ENCODE data around the gene AREG. TPM values are rescaled to one million over a fixed set of nuclear protein-coding genes. Genes with fewer than 3 reads are reported as not detected.

The AREG gene
- total and polyA plus RNA-seq, 9 of the 15 experiments (the other 6 are each of a cell fraction or from before 2014, with no cell fraction given): 1.4 to 7.7 (median 5.4) TPM

DNA sequence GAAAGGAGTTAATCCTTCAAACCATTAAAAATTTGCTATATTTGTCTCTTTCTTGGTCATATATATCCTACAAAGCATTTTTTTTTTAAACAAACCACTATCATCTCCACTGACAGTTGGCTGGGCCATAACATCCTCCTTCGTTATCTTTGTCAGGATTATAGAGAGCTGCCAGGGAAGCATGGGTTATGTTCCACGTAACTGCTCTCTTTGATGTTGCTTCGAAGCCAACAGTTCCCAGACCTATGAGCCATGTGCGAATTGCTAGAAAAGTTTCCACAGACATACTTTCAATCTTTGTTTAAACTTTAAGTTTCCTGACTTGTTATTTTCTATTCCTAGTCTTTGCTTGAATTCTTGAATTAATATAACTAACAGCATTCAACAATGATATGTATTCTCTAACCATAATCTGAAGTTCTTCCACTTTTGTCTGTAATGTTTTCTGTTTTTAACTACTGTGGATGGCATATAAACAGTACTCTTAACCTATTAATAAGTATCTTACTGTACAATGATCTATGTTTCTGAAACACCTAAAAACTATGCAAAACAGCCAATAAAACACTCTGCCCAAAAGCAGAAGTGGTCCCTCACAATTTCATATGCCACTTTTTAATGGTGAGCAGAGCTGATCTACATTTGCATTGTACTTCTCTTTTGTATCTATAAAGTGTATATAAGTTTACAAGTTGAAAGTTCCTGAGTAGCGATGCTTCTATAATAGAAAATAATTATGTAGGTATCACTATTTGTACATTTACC, 42.1 kb upstream of the AREG start:
- 27% methylated on average over 5 of the region's 5 CpGs for WGBS (ENCODE audit: insufficient coverage, low coverage, missing lambda C conversion rate)
- DNase-seq (ENCODE audit: extremely low read depth in 1 of 4, low spot score in 3 of 4): peak in 1 of 4 experiments; percentile 45
- intact Hi-C loops (cut with micrococcal nuclease) (no loop called here), in situ Hi-C loops (cut with MboI) (no loop called here)
- Histone ChIP-seq H3K27ac (ENCODE audit: extremely low read depth, low read depth, low read length) (no peak overlapping the region), H2AFZ (ENCODE audit: low read depth, low read length) (peak overlapping the region; percentile 70), H3K4me1 (replicated peaks in 1 of 2; ENCODE audit: control insufficient read depth in 2 of 2, insufficient read depth in 2 of 2, low read length in 2 of 2) (peaks cover 2 to 8% of the 10 kb centered on the region in 2 experiments; a peak in 2 of 5 replicates), H3K9ac (ENCODE audit: insufficient read depth in 1 of 2, low read depth in 2 of 2, low read length in 2 of 2) (no peak overlapping the region; a peak in 1 of 4 replicates), H3K4me3 (no peak overlapping the region), H3K36me3 (ENCODE audit: control insufficient read depth, insufficient read depth, low read length) (no peaks in the 10 kb centered on the region), H3K9me3 (replicated peaks; ENCODE audit: control insufficient read depth, insufficient read depth, low read depth, low read length) (peaks cover 3% of the 10 kb centered on the region; the same call in 1 of the 2 replicates), H3K9me1 (ENCODE audit: control insufficient read depth, insufficient read depth, low read length) (no peaks in the 10 kb centered on the region), H3K27me3 (ENCODE audit: control insufficient read depth in 2 of 2, insufficient read depth in 2 of 2, low read length in 2 of 2) (no peaks in the 10 kb centered on the region), H3K79me2 (ENCODE audit: control insufficient read depth, insufficient read depth, low read length) (no peaks in the 10 kb centered on the region), H3K4me2 (ENCODE audit: insufficient read depth, low read length) (no peak overlapping the region), H4K20me1 (replicated peaks; ENCODE audit: control insufficient read depth, insufficient read depth, low read length) (no peaks in the 10 kb centered on the region)
- ChIA-PET CTCF (ENCODE audit: low intra/inter-chr PET ratio) (no interaction called here), POLR2A (interaction anchor here (1.0 kb wide), 1 partner anchor 8 kb away, joined by 3 read pairs; no protein-coding TSS in a partner anchor)
- no TSS peak for BruUV-seq (replicated peaks)
- ATAC-seq: peak; percentile 69
- FAIRE-seq: peak; percentile 76
- no peak for TF ChIP-seq ZNF830 (CRISPR knock-in tag; IDR thresholded peaks at IDR 0.05)
- TF ChIP-seq FOXA1 (IDR thresholded peaks at IDR 0.05; ENCODE audit: borderline replicate concordance): no peak
- TF ChIP-seq L3MBTL2 (IDR thresholded peaks at IDR 0.05): peak; percentile 74
- TF ChIP-seq, protein P1, sequence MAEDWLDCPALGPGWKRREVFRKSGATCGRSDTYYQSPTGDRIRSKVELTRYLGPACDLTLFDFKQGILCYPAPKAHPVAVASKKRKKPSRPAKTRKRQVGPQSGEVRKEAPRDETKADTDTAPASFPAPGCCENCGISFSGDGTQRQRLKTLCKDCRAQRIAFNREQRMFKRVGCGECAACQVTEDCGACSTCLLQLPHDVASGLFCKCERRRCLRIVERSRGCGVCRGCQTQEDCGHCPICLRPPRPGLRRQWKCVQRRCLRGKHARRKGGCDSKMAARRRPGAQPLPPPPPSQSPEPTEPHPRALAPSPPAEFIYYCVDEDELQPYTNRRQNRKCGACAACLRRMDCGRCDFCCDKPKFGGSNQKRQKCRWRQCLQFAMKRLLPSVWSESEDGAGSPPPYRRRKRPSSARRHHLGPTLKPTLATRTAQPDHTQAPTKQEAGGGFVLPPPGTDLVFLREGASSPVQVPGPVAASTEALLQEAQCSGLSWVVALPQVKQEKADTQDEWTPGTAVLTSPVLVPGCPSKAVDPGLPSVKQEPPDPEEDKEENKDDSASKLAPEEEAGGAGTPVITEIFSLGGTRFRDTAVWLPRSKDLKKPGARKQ (CRISPR knock-in tag; IDR thresholded peaks at IDR 0.05): 0 out of 2 replicates have a peak, but pooled peaks have one; percentile 31
- TF ChIP-seq, protein P2, sequence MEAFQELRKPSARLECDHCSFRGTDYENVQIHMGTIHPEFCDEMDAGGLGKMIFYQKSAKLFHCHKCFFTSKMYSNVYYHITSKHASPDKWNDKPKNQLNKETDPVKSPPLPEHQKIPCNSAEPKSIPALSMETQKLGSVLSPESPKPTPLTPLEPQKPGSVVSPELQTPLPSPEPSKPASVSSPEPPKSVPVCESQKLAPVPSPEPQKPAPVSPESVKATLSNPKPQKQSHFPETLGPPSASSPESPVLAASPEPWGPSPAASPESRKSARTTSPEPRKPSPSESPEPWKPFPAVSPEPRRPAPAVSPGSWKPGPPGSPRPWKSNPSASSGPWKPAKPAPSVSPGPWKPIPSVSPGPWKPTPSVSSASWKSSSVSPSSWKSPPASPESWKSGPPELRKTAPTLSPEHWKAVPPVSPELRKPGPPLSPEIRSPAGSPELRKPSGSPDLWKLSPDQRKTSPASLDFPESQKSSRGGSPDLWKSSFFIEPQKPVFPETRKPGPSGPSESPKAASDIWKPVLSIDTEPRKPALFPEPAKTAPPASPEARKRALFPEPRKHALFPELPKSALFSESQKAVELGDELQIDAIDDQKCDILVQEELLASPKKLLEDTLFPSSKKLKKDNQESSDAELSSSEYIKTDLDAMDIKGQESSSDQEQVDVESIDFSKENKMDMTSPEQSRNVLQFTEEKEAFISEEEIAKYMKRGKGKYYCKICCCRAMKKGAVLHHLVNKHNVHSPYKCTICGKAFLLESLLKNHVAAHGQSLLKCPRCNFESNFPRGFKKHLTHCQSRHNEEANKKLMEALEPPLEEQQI (IDR thresholded peaks at IDR 0.05): 0 out of 2 replicates have a peak, but pooled peaks have one; percentile 51
- TF ChIP-seq LEF1 (IDR thresholded peaks at IDR 0.05): 0 out of 2 replicates have a peak, but pooled peaks have one; percentile 45
- TF ChIP-seq MCM2 (IDR thresholded peaks at IDR 0.05; ENCODE audit: low read depth): no peak
- TF ChIP-seq, protein P3, sequence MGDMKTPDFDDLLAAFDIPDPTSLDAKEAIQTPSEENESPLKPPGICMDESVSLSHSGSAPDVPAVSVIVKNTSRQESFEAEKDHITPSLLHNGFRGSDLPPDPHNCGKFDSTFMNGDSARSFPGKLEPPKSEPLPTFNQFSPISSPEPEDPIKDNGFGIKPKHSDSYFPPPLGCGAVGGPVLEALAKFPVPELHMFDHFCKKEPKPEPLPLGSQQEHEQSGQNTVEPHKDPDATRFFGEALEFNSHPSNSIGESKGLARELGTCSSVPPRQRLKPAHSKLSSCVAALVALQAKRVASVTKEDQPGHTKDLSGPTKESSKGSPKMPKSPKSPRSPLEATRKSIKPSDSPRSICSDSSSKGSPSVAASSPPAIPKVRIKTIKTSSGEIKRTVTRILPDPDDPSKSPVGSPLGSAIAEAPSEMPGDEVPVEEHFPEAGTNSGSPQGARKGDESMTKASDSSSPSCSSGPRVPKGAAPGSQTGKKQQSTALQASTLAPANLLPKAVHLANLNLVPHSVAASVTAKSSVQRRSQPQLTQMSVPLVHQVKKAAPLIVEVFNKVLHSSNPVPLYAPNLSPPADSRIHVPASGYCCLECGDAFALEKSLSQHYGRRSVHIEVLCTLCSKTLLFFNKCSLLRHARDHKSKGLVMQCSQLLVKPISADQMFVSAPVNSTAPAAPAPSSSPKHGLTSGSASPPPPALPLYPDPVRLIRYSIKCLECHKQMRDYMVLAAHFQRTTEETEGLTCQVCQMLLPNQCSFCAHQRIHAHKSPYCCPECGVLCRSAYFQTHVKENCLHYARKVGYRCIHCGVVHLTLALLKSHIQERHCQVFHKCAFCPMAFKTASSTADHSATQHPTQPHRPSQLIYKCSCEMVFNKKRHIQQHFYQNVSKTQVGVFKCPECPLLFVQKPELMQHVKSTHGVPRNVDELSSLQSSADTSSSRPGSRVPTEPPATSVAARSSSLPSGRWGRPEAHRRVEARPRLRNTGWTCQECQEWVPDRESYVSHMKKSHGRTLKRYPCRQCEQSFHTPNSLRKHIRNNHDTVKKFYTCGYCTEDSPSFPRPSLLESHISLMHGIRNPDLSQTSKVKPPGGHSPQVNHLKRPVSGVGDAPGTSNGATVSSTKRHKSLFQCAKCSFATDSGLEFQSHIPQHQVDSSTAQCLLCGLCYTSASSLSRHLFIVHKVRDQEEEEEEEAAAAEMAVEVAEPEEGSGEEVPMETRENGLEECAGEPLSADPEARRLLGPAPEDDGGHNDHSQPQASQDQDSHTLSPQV (IDR thresholded peaks at IDR 0.05): peak; percentile 45; the same call in 1 of the 2 replicates
- peak; percentile 72 for TF ChIP-seq MECOM (CRISPR knock-in tag; IDR thresholded peaks at IDR 0.05)

Measured in K562 (cell line).